NOMO-1 (cell line): ENCODE data around the gene ARPC2.

Experiments
- DNase-seq, 2 experiments: peaks; one replicate each; lab custom pipeline; 2025; ENCODE audit not compliant: unreplicated experiment in 2 of 2; lab: John Stamatoyannopoulos, UW

The ARPC2 gene

DNA sequence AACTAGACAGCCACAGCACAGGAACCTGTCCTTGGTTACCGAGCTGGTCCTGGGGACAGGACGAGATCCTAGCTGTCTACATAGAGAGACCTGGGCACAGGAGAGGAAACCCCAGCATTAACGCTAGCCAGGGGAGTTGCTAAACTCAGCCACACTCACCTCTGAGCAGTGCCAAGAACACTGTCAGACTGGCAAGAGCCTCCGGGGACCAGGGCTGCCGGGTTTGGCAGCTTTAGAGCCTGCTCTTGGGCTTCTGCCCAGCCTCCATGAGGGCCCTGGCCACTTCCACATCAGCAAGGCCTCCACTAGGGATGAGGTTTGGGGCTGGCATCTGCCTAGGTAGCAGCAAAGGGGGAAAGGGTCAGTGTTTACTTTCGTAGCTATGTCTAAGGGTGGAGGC is 68.6 kb downstream of the ARPC2 start:
- DNase-seq = no peak

DNA sequence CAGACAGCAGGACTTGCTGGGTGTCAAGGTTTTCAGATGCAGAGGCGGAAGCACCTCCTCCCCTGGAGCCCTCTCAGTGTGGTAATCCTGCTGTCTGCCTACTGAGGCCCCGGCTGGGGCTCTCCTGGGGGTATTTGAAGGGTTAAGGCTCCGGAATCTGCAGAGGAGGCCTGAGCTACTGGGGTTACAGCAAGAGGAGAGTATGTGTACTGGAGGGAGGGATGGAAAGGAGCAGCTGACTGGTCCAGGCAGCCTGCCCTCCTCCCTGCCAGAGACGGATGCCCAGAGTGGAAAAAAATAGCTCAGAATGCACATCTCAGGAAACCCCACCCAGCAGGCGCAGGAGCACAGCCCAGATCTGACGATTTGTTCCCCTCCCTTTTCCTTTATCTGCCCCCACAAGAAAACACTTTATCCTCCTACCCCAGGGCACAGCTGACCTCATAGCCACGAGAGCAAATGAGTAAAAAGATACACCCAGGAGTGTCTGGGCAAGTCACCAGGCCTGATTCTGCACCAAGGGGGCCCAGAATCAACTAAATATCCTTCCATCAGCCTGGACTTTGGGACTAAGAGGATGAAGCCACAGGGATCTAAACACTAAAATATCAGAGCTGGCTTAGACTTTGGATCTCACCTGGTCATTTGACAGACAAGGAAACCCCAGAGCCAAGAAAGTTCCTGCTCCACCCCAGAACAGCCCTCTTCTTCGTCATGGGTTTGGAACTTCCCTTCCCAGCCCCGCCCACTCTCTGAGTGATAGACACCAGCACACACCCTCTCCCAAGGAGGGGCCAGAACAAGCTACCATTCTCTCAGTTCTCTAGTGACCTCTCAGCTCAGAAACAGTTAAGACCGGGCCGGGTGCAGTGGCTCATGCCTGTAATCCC is 69.8 kb downstream of the ARPC2 start:
- DNase-seq = peak; percentile 88

DNA sequence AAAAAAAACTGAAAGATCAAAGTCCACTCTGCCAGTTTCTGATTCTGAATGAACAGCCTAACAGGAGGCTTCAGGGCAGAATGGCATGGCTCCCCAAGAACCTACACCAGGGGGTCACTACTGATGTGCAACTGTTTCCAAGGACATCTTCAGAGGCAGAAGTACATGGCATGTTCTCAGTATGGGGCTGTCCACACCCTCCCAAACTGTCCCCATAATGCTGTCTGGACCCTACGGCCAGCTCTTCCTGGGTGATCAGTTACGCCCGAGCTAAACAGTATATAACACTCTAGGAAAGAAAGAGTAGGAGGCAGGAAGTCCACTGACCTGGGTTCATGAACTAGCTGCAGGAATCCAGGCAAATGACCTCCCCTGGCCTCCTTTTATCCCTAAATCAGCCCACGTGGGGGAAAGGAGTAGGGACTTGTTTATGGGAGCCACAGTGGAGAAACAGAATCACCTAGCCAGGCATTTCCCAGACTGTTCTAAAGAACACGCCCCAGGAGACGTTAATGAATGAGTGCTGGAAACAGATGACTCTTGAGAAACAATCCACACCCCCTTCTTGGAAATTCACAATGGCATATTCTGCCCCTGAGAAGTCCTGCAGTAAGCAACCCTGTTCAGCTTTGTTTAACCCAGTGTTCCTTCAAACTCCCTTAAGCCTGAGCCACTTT is 72.8 kb downstream of the ARPC2 start:
- no peak for DNase-seq

DNA sequence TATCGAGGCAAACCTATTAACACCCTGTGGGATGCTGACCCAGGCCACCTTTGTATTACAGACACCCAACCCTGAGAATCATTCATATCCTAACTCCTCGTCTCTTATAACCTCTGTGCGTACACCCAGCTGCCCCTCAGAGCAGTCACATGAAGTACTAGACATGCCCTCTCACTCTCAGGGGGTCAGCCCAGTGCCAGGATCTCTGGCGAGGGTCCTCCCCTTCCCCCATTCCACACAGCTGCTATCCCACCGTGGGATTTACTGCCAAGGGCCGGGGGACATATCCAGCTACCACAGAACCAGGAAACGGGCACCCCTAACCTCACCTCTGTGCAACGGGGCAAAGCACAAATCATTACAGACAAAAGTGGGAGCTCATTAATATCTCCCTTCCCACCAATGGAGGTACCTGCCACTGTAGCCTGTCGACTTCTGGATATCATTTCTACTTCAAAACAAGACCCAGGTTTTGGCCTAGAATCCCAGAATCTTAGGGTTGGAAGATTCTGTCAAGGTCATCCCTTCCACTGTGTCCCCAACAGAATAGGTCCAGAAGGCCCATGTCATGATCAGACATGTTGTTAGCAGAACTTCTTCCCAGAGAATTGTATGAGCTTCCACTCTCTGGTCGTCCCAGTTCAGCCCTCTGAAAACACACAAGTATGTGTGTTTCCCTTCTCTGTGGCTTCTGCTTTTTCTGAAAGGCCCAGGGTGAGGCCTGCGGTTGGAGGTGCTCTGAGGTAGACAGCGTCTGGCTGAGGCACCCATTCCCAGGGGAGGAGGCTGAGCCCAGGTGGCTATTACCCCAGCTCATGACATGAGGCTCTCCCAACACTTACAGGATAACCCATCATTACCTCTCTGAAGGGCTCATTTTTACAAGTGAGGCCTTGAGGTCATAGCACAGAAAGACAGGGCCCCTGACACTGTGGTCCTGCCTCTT is 73.6 kb downstream of the ARPC2 start:
- DNase-seq = peak; percentile 44 to 53

DNA sequence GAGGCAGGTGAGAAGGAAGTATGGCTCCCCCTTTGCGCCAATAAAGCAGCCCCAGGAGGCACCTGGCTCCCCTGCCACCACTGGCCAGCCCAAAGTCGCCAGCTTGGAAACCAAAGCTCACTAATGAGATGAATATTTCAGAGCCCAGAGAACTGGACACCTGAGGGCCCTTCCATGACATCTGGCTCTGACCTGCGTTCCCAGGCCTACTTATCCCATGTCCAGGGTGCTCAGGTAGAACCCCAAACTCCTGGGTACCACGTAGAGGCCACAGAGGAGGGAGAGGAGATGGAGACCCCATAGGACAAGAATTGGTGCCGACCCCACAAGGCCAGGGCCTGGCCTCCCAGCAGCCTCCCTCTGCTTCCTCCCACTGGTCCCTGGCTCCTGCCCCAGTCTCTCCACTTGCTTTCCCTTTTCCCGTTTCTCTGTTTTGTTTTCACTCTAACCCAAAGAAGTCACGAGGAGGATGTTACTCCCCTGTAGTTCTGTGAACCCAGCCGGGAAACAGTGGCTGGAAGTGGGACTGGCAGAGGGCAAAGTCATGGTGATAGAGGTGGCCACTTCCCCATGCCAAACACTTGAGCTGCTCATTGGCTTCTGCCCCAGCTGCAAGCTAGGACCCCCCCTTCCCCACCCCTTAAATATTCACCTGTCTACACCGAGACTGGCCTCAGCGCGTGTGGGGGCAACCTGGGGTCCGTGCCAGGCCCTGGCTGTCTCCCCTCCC is 74.5 kb downstream of the ARPC2 start:
- DNase-seq = no peak

DNA sequence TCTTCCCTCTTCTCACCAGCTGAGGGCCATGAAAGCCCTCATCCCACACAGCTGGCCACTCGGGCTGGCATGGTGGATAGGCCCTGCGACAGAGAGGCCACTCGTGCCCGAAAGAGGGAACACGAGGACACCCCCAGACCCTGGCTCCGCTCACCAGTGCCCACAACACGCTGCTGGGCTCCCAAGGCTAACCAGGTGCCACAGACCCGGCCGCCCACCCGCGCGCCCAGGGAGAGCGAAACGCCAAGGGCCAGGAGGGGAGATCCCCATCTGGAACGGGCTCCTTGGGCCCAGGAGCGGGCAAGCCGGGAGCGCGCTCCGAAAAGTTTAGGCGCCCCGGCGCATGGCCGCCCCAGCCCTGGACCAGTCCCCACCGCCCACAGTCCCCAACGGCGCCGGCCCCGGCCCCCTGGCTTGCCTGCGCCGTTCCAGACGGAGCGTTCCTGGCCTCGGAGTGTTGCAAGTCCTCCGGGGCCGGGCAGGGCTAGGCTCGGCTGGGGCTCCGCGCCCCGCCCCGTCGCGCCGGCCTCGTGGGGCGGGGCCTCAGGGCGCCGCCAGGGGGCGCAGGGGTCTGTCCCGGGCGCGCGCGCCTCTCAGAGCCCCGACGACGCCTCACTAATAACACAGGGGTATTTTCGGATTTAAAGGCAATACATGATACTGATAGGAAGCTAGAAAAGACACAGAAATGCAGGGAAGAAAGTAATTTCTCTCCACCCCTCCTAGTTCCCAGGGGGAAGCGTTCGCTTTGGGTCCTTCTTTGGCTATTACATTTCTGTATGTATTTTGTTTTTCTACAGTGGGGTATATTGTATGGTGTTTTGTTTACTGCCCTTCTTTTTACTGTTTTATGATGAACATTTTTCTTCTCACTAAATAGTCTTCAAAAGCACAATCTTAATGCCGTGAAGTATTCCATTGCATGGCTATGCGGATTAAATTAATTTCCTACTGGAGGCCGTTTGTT is 75.3 kb downstream of the ARPC2 start, which contains the start of gene TMBIM1:
Gene TMBIM1 (minus strand): TSS at position 456 of the 967 bp plus-strand sequence. CDS start 10,362 bp downstream, outside the sequence.
- peak; percentile 76 to 87 for DNase-seq

DNA sequence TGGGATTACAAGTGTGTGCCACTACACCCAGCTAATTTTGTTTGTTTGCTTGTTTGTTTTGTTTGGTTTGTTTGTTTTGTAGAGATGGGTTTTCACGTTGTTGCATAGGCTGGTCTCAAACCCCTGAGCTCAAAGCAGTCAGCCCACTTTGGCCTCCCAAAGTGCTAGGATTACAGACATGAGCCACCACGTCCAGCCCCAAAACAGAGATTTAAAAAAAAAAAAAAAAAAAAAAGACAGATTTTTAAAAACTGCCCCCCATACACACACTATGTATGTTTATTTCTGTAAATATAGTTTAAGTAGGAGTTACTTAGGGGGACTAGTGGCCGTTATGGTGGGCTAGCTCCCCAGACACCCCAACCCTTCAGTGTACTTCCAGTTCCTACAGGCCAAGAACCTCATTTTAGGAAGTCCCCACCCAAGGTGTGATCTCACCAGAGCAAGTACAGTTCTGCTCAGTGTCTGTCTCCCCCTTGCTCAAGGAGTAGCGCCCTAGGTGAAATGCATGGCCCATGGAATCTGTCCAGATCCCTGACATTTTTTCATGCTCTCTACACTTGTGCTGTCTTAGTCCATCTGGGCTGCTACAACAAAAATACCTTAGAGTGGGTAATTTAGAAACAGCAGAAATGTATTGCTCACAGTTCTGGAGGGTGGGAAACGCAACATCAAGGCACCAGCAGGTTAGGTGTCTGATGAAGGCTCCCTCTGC is 76.9 kb downstream of the ARPC2 start:
- DNase-seq = no peak

DNA sequence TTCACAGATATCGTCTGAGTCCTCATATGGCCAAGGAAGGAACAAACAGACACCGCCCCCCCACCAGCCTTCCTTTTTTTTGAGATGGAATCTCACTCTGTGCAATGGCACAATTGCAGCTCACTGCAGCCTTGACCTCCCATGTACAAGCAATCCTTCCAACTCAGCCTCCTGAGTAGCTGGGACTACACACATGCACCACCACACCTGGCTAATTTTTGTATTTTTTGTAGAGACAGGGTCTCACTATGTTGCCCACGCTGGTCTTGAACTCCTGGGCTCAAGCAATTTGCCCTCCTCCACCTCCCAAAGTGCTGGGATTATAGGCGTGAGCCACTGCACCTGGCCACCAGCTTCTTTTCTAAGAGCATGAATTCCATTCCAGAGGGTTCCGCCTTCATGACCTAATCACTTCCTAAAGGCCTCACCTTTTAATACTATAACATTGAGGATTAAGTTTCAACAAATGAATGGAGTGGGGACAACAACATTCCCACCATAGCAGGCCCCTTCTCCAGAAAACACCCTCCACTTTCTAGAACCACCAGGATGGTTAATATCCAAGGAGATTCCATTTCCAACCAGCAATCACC is 77.5 kb downstream of the ARPC2 start:
- no peak for DNase-seq

DNA sequence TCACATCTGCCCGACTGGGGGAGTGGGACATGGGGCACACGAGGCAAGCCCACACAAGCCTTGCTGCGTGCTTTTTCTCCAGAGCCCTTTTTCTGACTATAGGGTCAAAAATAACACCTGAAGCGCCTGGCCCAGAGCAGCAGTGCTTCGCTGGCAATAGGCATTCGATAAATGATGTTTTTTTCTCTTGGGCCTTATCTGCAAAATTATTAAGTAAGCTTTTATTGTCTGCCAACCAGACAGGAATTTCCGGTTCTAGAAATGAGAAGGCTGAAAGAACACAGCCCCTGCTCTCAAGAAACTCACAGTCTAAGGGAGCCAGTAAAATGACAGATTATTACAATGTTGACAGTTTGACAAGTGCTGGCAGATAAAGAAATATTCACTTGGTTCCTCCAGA is 78.0 kb downstream of the ARPC2 start:
- no peak for DNase-seq

DNA sequence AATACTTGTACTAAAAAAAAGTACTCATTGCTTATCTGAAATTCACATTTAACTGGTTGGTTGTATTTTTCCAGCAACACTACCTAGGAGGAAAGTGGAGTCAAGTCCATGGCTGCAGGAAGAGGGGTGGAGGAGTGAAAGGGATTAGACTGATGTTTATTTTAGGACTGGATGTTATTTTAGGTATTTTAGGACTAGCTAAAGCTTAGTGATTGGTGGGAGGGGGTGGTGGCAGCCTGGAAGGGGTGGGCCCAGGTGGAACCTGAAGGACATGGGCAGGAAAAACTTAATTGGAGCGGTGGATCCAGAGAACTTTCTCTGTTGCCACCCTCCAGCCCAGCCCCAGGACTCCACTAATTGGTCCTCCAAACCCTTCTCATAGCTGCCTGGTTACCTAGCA is 79.2 kb downstream of the ARPC2 start:
- no peak for DNase-seq

DNA sequence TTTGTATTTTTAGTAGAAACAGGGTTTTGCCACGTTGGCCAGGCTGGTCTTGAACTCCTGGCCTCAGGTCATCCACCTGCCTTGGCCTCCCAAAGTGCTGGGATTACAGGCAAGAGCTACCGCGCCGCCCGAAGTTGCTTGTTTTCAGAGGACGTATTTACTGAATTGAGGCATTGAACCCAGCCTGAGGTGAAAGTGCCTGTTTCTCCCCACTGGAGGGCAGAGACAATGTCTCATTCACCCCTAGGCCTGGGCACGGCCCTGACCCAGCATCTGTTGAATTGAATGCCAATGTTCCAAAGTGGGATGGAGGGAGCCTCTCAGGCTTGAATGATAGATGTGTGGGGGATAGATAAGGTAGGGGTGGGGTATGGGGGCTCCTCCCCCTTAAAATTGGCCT is 79.9 kb downstream of the ARPC2 start:
- DNase-seq = no peak

DNA sequence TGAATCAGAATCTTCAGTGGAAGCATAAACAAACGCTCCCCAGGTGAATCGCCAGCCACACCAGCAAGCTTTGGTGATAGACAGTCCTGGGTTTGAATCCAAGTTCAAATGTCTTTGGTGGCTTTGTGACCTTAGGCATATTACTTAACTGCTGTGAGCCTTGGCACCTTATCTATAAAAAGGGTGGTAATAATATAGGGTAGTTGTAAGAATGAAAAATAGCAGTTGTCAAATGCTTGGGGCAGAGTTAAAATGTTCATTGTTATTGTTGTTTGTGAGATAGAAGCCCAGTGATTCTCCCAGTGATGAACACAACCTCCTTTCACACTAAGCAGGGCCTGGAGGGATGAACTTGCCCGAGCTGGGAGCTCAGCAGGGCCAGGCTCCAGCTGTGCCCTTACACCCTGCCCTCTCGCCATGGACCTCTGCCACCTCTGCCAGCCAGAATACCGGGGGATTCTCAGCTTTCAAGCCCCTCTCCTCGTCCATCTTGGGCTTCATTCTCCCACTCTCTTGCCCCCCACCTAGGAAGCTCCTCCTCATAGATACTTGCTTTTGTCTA is 81.4 kb downstream of the ARPC2 start:
- no peak for DNase-seq

DNA sequence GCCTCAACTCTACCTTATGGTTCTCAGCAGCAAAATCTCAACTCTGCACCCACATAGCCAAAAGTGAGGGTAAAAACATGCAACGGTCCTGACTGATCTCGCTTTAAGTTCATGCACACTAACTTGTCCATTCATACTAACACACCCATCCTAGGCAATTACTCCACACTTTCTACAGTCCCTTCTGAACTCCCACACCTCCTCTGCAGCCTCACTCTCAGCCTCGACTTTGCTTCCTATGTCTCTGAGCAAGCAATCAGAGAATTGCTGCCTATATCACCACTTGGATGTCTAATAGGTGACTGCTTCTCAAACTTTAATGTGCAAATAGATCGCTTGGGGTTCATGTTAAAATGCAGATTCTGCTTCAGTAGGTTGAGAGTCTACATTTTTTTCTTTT is 83.2 kb downstream of the ARPC2 start:
- DNase-seq = no peak

DNA sequence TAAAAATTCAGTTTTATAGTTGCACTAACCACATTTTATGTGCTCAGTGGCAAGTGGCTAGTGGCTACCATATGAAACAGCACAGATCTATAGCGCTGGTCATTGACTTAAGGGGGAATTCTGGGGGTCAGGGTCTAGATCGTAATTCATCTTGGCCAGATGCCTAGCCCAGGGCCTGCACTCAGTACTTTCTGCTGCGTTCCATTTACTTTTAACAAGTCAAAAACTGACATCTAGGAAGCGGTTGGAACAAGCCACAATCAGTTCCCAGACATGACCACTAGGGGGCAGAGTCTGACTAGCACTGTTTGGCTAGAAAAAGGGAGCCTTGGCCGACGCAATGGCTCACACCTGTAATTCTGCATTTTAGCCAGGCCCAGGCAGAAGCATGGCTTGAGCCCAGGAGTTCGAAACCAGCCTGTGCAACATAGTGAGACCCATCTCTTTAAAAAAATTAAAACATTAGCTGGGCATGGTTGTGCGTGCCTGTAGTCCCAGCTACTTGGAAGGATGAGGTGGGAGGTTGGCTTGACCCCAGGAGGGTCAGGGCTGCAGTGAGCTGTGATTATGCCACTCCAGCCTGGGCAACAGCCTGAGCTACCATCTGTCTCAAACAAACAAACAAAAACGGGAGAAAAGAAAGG is 84.3 kb downstream of the ARPC2 start:
- DNase-seq = peak; percentile 84
